Upper lobe of left lung (tissue), 4 donors: Measurements from ENCODE around the gene DNAH3.

Source experiments
- CTCF ChIP-seq, 6 experiments: fragments of 450-650 bp in 4 of 6; fragments of 200-600 bp in 2 of 6; sonication (generic) in 2 of 6; IDR thresholded peaks; one replicate each; pipeline ENCODE4 v1.5.1; 2016 to 2019; ENCODE audit warnings: antibody characterized with exemption in 6 of 6
- EP300 ChIP-seq, 4 donors: sonication (generic); formaldehyde crosslinking; IDR thresholded peaks; one replicate each; pipeline ENCODE4 v1.5.1; 2017; ENCODE audit warnings: antibody characterized with exemption in 4 of 4, control low read depth in 2 of 4
- POLR2A ChIP-seq, 4 donors: fragments of 450-650 bp; IDR thresholded peaks; one replicate each; pipeline ENCODE4 v1.5.1; 2016 to 2017; ENCODE audit warnings: antibody characterized with exemption in 4 of 4, mild to moderate bottlenecking in 2 of 4
- POLR2AphosphoS5 ChIP-seq, 2 donors: sonication (generic); formaldehyde crosslinking; IDR thresholded peaks; one replicate each; pipeline ENCODE4 v1.5.1; 2017; ENCODE audit warnings: antibody characterized with exemption in 2 of 2

GRCh38 chr16:21150375-21151001 is at the start of gene DNAH3:
- TF ChIP-seq CTCF (IDR thresholded peaks at IDR 0.05) (no peak), POLR2A (IDR thresholded peaks at IDR 0.05) (no peak), POLR2AphosphoS5 (IDR thresholded peaks at IDR 0.05) (no peak), EP300 (IDR thresholded peaks at IDR 0.05) (no peak)
